ENCODE results near the gene DNAJC4.

DNA sequence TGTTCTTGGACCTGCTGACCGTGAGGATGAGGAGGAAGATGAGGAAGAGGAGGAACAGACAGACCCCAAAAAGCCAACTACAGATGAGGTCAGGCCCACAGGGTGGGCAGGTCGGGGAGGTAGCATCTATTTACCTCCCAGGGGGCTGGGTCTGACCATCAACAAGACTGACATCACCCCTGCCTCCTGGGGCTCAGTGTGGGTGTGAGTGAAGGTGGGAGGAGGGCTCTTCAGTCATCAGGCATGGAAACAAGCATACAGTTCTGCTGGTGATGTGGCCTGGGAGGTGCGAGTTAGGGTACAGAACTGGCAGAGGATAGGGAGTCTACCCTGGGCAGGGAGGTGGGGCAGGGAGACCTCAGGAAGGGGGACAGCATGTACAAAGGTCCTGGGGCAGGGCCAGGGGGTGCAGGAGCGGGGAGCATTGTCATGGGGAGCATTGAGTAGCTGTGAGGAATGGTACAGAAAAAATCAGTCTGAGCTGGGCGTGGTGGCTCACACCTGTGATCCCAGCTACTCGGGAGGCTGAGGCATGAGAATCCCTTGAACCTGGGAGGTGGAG is 29.9 kb downstream of the DNAJC4 start:
- no peak for TF ChIP-seq EZH2 (IDR thresholded peaks at IDR 0.05; ENCODE audit: insufficient read depth, poor library complexity, severe bottlenecking)
- no peak for TF ChIP-seq EZH2phosphoT487 (IDR thresholded peaks at IDR 0.05; ENCODE audit: insufficient read depth, low read depth)
